HG02759 (cell line): Measurements from ENCODE around the gene HOXA11.

ENCODE experiments used
- ATAC-seq: cut with Tn5 transposase; IDR thresholded peaks from one replicate; pipeline ENCODE4 v1.9.1; 2021; ENCODE audit warnings: mild to moderate bottlenecking, moderate library complexity; ENCODE audit not compliant: unreplicated experiment

The HOXA11 gene

DNA sequence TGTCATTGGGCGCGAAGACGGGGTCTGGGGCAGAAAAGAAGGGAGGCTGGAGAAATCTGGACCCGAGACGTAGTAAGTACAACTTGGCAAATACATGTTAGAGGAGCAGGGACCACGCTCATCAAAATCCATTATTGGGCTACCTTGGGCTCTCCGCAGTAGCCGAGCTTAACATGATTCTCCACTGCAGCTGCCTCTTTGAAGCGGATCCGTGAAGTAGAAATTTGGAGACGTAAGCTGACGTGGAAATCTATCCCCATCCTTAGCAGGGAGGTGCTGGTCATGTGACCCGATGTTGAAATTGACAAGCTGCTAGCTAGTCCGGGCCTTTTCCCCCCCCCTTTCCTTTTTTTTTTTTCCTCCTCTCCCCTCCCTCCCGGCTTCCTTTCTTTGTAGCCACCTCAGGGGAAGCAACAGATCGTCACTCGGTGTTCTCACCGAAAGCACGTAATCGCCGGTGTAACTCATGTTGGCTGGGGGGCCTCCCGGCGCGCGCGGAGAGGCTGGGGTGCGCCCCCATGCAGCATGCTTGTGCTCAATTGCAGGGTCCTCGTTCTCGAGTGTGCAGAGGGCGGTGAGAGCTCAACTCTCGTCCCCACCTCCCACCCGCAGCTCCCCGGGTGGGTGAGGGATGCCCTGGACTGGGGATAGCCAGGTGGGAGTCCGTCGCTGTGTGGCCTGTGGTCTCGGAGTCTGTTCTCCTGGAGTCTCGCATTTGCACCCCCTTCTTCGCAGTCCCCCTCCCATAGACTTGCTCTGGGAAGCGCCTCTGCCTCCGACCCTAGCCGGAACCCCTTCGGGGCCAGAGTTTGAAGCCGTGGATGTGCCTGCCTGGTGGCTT lies at the start of gene HOXA11:
TSS of gene HOXA11 (minus strand) at position 220 of the 841 bp plus-strand sequence. CDS start at position 132, 88 bp downstream.
- ATAC-seq = no peak

DNA sequence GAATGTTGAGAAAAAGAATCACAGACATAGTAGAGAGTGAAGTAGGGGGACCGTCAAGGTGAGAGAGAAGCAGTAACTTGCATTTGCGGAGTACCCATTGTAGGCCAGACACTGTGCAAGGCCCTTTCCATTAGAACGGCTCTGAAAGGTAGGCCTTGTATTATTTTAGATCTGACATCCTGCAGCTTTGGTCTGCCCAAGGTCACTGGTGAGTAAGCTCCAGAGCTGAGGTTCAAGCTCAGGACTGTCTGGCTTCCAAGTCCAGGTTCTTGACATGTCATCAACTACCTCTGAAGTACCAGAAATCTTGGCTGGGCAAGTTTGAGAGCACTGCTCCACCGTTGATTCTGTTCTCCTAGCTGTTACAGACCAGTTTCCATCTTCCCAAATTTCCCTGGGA lies 44.4 kb upstream of the HOXA11 start:
- ATAC-seq = no peak

DNA sequence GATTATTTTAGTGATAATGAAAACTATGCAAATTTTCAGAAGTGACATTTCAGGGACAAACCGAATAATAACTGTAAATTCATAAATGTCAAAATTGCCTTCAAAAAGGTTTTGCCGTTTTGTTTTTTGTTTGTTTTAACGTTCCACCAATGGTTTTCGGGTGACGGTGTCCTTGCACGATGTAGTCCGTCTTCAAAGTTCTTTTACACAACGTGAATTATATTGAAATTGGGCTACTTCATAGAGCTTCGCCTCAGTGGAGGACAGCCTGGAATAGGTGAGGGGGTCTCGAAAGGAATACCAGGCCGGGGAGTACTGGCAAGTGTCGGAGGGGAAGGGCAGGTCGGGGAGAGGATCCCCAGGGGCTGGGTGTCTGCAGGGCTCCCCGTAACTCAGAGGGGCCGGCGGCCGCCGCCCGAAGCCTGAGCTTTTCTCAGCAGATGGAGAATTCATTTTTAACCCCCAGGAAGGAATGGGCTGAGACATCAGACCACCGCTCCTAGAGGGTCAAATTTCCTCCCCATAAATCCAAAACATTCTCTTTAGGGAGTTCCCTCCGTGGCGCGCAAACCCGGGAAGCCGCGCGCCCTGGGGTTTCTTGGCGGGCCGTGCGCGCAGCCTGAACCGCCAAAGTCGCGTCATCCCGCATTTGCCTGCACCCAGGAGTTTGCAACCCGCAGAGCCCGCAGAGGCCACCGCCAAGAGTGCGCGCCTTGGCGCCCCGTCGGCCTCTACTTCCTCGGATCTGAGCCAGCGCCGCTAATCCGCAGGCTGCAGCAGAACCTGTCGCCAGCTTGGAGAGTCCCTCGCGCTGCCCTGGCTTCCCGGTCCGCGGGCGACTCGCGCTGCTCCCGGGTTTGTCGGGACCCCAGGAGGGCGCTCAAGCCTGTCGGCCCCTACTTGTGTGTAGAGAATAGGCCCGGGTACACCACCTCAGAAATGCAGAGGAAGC lies 40.2 kb upstream of the HOXA11 start:
- no peak for ATAC-seq

DNA sequence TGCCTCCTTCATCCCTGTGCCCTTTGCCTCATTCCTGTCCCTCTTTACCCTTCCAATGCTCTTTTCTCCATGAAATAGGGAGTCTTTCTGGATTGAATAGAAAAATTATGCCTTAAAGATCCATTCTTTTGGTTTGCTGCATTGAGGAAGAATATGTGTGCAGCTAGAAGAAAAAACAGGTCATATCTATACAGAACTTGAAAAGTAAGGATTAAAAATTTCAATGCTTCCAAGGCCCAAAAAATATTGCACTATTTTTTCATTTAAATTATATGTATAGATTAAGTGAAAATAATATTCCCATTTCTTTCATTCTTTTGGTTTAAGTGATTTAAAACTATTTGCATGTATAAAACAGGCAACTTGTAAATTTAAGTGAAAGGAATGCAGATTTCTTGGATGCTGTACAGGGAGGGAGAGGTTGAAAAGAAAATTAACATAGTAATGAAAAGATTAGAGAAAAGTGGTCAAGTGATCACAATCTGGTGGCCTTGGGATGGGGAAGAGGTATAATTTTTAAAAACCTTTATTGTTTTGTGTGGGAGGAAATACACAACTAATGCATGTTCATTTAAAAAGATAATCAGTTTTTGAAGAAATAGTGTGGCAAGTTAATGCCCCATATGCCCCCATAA lies 39.0 kb upstream of the HOXA11 start:
- no peak for ATAC-seq

DNA sequence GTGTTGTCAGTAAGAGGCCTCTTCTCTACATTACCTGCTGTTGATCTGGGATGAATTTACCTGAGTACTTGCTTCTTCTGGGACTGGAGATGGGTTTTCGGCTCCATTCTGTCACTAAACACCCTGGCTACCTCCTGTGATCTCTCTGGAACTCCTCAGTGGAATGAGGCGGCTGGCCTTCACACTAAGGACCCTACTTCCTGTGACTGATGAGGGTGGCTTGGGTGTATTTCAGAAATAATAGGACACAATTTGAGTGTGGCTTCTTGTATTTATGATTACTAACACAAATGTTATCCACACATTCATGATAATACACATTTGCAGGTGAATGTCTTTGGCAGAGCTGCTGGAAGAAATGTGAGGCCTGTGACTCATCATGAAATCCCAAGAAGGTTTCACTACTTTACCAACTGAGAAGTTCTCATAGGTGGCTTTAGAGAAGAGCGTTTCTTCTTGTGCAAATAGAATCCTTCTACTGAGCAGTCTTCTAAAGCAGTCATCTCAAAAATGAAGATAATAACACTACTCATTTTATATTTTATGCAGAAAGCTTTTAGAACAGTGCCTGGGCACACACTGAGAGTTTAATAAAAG lies 36.3 kb upstream of the HOXA11 start:
- no peak for ATAC-seq

DNA sequence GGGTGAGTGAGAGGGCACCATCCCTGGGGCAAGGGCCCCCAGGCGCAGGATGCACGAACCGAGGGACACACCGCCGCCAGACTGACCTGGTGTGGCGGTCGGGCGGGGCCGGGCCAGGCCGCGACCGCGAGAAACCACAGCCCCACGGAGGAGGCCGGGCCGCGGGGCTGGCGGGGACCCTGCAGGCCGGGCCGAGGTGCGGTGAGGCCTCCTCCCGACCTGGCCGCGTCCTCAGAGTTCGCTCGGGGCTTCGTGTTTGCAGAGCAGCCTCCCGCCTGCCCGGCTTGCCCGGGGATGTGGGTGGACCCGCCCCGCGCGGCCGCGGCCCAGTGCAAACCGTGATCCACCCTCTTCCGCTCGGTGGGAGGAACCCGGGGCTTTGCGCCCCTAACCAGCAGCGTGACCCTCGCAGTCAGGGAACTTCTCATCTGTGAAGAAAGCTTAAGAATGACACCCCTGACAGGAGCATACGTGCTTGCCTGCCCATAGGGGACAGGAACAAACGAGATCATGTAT lies 35.5 kb upstream of the HOXA11 start:
- ATAC-seq = no peak

DNA sequence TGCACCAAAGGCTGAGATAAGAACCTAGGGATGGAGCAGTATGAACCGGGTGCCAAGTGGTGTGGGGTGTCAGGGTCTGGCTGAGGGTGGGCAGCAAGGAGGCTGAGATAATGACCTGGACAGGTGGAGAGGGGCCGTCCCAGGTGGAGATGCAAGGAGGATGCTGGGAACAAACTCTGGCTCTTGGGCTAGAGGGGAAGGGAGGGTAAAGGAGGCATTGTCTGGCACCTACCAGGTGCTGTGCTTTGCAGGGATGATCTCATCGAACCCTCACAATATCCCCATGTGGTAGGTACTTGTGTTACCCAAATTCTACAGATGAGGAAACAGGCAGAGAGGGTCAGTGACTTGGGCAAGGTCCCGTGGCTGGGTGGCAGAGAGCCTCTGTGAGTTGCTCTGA lies 34.8 kb upstream of the HOXA11 start:
- ATAC-seq = no peak

DNA sequence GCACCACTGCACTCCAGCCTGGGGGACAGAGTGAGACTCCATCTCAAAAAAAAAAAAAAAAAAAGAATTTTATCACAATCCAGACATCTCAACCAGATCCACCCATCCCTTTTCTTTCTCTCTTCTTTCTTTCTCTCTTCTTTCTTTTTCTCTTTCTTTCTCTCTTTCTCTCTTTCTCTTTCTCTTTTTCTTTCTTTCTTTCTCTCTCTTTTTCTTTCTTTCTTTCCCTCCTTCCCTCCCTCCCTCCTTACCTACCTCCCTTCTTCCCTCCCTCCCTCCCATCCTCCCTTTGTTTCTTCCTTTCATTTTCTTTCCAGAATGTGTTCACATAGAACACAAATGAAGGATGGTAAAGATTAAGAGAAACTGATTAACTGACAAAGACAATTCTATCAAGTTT lies 32.9 kb upstream of the HOXA11 start:
- no peak for ATAC-seq

DNA sequence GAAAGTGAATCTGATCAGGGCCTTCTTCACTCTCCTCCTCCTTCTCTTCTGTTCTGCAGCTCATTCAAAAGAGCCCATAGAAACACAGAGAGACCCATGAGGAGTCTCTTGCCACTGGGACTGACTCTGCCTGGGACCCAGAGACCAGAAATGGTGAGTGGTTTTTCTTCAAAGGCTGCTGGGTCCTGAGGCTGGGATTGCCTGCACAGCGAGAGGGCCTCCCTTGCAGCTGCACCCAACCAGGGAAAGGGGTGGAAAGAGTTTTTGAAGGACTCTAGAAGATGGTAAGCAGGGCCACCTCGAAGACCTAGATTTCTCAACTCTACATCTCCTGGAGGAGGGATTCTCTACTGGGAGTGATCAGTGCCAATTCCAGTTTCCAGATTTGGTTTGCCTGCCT lies 30.3 kb upstream of the HOXA11 start:
- ATAC-seq = no peak

DNA sequence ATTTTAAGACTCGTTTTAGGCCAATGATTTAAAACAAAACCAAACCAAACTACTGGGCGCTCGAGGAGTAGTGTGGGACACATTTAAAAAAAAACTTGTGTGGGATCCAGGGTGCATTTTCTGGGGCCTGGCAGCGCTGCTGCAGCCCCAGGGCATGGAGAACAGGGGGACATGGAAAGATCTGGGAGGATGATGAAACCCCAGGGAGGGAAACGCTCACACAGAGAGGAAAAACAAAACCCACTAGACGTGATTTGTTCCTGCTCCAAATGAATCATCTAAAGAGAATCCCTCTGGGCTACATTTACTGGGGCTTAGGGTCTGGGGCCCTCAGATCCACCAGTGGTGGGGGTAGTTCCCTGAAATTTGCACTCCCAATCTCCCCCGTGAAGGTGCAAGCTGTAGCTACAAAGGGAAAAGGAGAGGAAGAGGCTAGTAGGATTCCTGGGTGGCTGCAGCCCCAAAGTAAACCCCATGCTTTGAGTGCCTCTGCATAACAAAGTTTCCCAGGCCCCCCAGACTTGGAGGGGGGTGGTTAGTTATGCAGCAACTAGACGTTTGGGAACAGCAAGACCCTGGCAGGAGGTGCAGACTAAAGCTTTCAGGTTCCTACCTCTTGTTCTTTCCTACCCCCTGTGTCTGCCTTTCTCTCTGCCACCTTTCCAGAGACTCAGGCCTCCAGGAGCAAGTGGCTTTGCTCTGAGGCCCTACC lies 29.4 kb upstream of the HOXA11 start:
- ATAC-seq = no peak

DNA sequence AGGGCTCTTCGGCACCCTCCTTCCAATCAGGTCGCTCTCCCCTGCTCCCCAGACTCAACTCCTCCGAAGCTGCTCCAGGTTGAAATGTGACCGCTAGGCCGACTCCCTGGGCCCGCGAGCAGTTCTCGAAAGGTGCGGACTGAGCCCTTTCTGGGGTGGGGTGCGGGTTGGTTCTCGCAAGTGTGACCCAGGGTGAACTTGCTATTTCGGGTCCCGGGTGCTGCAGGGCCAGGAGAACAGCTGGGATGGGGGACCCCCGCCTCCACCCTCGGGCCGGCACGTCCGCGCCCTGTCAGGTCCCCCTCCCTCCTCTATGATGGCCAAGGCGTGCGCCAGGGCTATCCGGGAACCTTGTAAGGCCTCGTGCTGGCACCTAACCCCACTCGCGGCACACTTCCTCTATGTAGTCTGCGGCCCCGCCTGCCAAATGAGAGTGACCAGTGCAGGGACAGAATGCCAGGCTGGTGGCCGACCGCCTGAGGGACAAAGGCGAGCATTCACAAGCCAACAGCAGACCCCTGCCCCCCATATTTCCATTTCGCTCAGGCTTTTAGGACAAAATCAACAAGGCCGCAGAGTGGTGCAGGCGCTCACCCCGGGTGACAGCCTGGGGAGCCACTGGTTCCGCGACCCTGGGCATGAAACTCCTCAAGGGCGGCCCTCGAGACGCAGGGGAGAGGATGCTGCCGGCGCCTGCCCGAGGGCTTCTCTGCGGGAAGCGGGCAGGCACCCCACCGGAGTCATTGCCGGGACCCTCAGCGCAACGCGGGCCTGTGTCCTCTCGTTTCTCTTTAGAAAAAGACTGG lies 28.6 kb upstream of the HOXA11 start:
- no peak for ATAC-seq

DNA sequence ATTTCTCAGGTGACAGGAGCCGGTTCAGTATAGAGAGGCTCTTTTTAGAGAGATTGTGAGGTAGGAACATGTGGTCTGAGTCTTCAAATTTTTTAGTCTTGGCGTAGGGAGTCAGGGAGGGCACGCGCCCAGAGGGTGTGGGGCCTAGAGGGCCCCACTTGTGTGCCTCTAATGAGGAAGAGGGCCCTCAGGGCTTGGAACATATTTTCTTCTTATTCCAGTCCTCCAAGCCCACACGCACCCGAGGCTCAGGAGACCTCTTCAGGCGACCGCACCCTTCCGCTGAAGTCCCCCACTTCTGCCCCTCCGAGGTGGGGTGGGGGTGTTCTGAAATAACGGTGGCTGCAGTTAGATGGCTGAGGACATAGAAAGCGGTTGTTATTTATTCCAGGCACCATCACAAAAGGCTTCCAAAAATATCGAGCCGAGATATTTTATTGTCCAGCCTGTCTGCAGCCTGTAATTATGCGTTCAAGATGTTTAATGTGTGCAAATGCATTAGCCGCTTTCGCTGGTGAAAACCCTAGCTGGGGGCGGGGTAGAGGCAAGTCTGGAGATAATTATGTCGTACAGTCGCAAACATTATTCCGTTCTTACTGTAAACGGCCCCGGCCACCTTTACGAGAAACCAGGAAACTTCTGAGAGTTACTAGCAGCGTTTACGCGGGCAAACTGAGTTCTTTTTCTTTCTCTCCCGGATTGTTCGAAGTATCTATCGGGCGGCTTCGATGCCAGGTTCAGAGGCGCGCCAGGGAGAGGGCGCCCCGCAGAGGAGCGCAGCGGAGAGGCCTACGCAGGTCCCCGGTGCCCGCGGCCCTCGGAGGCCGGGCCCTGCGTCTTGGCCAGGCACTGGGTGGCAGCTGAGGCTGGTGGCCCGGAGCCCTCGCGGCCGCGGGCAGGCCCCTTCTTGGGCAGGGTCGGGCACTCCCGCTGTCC lies 27.7 kb upstream of the HOXA11 start:
- ATAC-seq = no peak

DNA sequence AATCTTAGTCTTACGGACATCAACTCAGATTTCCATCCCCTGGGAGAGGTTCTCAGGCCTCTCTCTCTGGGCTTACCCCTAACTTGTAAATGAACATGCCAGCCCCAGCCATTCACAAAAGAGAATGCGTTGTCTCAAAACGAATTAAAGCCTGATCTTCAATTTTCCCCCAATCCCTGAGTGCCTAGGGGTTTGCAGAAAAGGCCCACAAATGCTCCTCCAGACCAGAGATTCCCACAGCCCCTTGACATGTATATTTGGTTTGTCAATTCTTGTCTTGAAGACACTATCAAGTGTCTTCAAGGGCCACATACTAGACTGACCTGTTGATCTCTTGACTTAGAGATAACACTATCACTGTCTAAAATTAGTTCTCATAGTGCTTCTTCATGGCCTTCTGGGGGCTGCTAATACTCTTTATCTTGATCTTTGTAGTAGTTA lies 26.8 kb upstream of the HOXA11 start:
- no peak for ATAC-seq

DNA sequence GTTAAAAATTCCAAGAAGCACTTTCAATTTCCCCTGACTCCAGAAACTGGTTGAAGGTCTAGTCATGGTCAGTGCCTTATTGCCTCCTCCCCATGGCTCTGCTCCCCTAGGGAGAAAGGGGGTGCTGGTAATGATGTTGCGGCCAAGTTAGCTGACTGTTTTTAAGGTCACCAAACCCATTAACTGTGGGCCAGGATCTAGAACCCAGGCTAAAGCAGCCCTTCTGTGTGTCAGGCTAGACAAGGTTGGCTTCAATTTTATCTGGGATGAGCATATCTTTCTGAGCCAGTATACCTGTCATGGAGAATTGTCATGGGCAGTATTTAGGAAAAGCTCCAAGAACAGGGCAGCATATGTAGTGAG lies 26.0 kb upstream of the HOXA11 start:
- ATAC-seq = no peak

DNA sequence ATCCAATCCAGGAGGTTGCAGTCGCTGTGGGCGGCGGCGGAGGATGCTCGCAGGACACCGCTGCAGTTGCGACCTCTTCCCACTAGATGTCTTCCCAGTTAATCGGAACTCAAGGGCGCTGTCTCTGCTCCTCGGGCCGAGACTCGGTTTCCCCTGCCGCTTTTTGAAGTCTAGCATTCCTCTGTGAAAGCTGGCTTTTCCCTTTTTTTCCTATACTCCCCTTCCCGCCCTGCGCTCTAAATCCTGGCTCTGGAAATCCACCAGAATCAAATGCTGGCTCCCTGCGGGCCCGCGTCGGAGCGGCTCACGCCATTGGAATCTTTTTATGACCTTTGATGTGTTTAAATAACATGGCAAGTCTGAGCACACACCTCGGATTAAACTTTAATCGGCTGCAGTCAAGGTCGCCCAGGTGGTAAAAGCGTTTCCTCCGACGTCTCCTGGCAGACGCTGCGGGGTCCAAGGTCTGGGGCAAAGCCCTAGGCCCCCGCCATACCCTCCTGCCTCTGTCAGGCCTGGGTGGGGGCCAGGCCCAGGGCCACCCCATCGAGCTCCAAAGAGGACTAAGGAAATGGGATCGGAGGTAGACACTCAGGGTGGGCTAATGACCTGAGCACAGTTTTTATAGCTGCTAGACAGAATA lies 25.5 kb upstream of the HOXA11 start:
- ATAC-seq = no peak

DNA sequence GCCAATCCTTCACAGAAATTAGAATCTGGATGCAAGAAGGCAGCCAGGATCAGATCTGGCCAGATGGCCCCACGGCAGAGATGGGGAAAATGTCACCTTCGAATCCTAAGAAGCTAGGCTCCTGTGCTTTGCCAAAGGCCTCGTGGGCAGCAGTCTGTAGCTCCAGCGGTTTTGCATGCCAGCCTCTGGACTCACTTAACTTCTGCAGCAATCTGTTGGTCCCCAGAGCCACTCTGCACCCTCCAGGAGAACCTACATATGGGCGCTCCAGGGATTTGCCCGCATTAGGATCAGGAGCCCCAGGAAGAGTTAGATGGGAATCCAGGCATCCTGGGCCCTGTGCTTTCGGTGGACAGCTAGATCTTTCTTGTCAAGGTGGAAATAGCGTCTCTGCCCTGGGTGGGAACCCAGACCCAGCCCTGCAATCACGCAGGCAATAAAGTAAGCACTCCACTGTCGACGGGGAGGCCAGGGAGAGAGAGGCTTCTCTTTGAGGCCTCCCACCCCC lies 25.0 kb upstream of the HOXA11 start:
- ATAC-seq = no peak

DNA sequence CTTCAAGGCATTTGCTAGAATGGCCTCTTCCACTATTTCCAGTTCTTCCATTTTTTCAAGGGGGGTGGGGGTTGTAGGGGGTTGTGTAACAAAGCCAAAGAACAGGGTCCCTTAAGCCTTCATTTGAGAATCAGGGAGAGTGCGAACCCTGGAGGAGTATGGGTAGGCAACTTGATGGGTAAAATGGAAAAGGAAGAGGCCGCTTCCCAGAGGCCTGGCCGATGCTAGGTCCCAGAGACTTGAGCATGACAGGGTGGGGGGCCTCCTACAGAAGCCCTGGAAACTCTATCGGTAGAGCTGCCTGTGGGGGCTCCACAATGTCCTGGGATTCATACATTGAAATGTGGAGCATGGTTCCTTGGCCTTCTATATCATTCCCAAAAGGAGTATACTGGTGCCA lies 24.0 kb upstream of the HOXA11 start:
- ATAC-seq = no peak
